ENCODE results near the gene ABCA10. TPM values are rescaled to one million over a fixed set of nuclear protein-coding genes. Genes with fewer than 3 reads are reported as not detected.

The ABCA10 gene
- total RNA-seq (2022; extraction: Qiagen RNA extraction; ENCODE audit: low read depth): 0.05 to 0.37 TPM (median 0.12 TPM) in 5 replicates

GRCh38 chr17:69228576-69228975, at the start of gene ABCA10:
TSS of gene ABCA10 (minus strand) at chr17:69228824. CDS start at chr17:69225358, 3,466 bp downstream.

GRCh38 chr17:69141431-69142174, 87.0 kb downstream of the ABCA10 start, which contains the start of gene ABCA6:
TSS of gene ABCA6 (minus strand) at chr17:69141895. CDS start at chr17:69140703, 1,192 bp downstream.

Other genes starting within 250 kb of the ABCA10 start
- gene ABCA9, start 167.9 kb downstream of the ABCA10 start, total RNA-seq (2022; extraction: Qiagen RNA extraction; ENCODE audit: low read depth): not detected in 5 replicates
- gene ABCA6, start 86.9 kb downstream of the ABCA10 start, total RNA-seq (2022; extraction: Qiagen RNA extraction; ENCODE audit: low read depth): not detected in 5 replicates
- gene ABCA5, start 98.3 kb upstream of the ABCA10 start, total RNA-seq (2022; extraction: Qiagen RNA extraction; ENCODE audit: low read depth): 1.7 to 4.3 TPM (median 2.9 TPM) in 5 replicates
- 6.5 to 10.5 TPM (median 7.1 TPM) in 5 replicates for gene MAP2K6, start 185.9 kb upstream of the ABCA10 start, total RNA-seq (2022; extraction: Qiagen RNA extraction; ENCODE audit: low read depth)